GM19452 (cell line): Measurements from ENCODE around the gene CAPN10.

Source experiments
- ATAC-seq: cut with Tn5 transposase; IDR thresholded peaks from one replicate; pipeline ENCODE4 v1.9.1; 2021; ENCODE audit not compliant: unreplicated experiment

CAPN10 gene

GRCh38 chr2:240620859-240621258 lies 34.3 kb downstream of the CAPN10 start:
- no peak for ATAC-seq

DNA sequence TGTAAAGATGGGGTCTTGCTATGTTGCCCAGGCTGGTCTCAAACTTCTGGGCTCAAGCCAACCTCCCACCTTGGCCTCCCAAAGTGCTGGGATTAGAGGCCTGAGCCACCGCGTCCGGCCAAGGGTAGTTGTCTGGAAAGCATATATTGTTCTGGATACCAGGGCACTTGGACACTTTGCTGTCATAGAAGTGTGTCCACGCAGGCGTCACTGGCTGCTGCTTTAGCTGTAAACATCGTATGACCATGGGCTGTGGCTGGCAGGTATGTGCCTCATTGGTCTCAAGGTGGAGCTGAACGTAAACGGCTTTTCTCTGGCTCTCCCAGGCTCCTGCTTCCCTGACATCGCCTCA lies 35.5 kb downstream of the CAPN10 start:
- ATAC-seq: no peak

DNA sequence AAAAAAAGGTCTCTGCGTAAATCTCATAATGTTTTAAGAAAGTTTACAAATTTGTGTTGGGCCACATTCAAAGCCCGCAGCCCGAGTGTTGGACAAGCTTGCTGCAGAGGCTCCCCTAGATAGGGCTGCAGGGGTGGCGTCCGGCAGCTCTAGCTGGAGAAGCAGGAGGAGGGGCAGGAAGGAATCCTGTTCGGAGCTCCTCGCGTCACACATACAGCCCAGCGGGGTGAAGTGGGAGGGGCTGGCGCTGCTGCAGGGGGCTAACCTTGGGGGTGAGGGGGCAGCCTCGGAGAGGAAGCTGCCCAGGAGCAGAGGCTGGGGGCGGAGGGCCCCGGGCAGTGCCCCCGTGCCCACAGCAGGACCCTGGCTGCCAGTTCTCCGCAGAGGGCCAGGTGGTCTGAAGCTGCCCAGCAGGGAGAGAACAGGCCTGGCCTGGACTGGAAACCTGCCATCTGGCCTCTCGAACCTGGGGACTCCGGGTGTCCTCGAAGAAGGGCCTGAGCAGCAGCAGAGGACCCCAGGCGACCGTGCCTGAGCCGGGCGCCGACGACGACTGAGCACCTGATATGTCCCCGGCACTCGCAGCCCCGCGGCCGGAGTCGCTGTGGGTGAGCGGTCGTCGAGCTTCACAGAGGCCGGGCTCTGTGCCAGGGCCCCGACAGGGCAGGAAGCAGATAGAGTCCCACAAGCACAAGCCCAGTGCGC lies 36.1 kb downstream of the CAPN10 start:
- ATAC-seq: no peak

- no peak for ATAC-seq
These were observed 37.0 kb downstream of the CAPN10 start for GRCh38 chr2:240623531-240624010.

DNA sequence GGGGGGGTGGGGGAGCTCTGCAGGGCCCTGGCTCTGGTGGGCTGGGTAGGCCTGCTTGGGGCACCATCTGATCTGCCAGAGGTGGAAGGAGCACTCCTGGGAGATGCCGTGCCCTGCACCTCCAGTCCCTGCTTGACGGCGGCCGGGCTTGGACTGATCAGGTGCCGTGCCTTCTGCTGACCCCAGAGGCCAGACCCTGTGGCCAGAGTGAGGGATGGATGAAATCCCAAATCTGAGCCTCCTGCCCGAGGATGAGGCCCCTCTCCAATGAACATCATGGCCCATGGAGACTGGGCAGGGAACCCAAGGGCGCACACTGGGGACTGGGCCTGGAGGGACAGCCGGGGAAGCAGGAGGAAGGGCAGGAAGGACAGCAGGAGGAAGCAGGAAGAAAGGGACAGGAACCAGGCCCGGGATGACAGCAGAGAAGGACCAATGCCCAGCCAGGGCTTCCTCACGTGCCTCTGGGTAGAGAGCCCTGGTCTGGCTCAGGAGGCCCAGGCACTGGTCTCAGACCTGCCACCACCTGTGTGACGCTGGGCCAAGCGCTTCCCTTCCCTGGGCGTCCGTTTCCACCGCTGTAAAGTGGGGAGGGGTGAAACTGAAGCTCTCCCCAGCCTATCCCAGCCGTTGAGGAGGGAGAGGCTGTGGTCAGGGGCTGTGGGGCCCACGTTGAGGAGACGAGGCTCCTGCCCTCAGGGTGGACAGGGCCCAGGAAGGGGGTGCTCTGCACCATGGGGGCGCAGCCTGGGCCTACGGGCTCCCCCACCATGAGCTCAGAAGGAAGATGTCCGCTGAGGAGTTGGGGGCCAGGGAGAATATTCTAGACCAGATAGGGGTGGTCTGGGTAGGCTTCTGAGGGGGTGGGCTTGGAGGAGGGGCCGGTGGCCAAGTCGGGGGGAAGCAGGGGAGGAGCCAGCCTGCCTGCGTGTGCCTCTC lies 37.7 kb downstream of the CAPN10 start:
- ATAC-seq: no peak

DNA sequence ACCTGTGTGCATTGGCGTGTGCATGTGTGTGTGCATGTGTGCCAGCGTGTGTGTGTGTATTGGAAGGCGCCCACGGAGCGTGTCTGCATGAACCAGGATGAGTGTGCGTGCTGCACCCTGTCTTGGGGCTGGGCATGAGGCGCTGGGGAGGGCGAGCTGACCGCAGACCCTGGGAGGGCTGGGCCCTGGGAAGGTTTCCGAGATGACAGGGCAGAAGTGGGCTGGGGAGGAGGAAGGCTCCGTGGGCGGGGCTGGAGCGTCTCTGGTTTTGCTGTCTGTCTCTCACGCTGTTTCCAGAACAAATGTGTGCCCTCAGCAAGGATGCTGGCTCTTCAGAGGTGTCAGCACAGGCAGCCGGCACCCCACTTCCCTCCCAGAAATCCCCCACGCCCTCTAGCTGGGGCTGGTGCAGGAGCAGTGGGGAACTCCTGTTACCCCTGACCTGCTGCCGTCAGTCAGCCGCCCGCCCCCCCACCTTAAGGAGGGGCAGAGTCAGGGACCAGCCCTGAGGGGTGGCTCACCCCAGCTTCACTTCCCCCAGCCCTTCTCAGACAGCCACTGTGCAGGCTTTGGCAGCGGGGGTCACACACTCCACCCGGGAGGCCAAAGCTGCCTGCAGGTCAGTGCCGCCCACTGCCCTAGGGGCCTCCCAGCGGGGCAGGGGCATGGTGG lies 38.6 kb downstream of the CAPN10 start, which contains the start of gene GPR35:
GPR35 (plus strand) TSS at position 531 of the 672 bp plus-strand sequence. CDS start 4,473 bp downstream, outside the sequence.
- ATAC-seq: no peak

- no peak for ATAC-seq
These were observed 40.2 kb downstream of the CAPN10 start for GRCh38 chr2:240626531-240627300.

DNA sequence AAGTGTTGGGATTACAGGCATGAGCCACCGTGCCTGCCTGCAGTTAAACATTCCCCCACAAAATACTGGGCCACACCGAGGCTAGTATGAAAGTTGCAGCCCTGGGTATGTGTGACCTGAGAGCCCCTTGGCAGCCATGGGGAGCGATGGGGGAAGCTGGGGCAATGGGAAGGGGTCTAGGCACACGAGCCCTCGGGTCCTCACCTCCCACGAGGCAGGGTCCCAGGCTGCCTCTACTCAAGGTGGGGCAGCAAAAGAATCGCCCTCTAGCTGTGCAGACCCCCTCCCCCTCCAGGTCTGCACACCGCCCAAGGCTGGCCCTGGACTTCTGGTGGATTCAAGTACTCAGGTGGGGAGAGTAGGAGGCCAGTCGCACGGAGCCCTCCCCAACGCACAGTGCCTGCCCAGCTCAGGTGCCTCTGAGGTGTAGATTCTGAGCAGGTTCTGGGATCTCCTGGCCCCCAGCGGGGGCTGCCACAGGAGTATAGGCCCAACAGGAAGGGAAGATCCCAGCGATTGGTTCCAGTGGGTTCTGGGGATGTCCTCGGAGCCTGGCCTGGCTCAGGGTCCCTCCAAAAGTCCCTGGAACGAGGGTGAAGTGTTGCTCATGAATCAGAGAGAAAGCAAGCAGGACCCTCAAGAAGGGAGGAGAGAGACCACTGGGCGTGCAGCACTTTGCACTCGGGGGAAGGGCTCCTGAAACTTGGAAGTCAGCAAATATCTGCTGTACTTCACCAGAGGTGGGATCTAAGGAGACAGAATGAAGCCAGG lies 41.4 kb downstream of the CAPN10 start:
- ATAC-seq: no peak

DNA sequence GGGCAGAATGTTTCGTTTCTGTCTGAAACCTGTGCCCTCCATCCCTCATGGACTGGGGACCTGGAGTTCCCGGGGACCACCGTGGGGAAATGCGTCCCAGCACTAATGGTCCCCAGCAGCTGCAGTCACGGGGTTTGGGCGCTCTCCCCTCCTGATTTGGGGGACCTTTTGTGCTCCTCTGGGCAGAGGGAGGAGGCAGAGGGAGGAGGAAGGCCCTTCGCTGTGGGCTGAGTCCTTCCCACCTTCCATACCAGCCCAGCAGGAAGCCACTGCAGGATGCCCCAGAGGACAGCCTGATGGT lies 41.9 kb downstream of the CAPN10 start:
- no peak for ATAC-seq

DNA sequence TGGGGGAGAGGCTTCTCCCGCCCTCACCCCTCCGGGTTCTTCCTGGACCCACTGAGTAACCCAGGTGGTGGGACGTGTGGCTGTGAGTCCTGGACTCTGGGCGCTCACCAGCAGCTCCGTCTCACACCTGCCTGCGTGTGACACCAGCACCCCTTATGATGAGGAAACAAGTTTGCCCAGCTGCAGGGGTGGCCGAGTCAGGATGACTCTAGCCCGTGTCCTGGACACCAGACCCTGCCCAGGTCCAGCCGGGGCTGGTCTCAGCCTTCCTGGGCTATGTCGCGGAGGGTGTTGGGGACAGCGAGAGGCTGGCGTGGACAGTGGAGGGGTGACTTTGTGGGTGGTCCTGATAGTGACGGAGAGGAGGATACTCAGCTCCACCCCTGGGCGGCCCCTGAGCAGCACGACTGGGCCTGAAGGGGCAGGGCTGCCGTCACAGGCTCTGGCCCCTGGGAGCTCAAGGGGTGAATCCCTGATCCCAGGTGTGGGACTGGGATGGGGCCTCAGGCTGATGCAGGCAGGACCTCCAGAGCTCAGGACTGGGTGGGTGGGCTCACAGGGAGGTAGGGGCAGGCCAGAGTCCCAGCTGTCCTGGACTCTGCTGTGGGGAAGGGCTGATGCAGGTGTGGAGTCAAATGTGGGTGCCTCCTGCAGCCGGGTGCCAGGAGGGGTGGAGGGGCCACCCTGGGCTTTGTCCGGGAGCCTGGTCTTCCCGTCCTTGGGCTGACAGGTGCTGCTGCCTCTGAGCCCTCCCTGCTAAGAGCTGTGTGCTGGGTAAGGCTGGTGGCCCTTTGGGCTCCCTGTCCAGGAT lies 42.5 kb downstream of the CAPN10 start:
- no peak for ATAC-seq

DNA sequence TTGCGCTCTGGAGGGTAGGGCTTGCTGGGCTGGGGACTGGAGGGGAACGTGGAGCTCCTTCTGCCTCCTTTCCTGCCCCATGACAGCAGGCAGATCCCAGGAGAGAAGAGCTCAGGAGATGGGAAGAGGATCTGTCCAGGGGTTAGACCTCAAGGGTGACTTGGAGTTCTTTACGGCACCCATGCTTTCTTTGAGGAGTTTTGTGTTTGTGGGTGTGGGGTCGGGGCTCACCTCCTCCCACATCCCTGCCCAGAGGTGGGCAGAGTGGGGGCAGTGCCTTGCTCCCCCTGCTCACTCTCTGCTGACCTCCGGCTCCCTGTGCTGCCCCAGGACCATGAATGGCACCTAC lies 43.1 kb downstream of the CAPN10 start:
- no peak for ATAC-seq

- no peak for ATAC-seq
These were observed 43.6 kb downstream of the CAPN10 start for GRCh38 chr2:240629968-240630770.

GRCh38 chr2:240630771-240631547 lies 44.4 kb downstream of the CAPN10 start:
- no peak for ATAC-seq

DNA sequence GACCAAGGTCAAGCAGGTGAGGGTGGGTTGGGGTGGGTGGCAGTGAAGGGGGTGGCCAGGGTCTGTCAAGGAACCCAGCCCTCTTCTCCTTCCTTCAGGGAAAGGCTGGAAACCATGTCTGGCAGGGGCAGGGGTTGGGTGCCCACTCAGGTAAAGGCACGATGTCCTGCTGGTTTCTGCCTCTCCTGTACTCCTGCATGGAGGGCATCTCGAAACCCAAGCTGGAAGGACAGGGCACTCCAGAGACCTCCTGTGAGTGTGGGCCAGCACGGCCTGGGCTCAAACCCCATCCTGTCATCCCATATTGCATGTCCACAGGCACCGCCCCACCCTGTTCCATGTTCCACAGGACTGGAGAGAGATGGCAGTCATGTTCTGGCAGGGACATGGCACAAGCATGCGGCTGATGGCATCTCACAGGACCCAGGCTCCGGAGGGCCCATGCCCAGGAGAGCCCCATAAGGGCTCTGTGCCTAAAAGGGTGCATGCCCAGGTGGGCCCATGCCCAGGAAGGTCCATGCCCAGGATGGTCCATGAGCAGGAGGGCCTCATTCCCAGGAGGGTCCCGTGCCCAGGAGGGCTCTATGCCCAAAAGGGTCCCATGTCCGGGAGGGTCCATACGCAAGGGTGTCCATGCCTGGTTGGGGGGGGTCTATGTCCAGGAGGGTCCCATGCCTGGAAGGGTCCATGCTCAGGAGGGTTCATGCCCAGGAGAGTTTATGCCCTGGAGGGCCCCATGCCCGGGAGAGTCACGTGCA lies 45.2 kb downstream of the CAPN10 start:
- no peak for ATAC-seq

- no peak for ATAC-seq
These were observed 45.8 kb downstream of the CAPN10 start for GRCh38 chr2:240632306-240632721.

DNA sequence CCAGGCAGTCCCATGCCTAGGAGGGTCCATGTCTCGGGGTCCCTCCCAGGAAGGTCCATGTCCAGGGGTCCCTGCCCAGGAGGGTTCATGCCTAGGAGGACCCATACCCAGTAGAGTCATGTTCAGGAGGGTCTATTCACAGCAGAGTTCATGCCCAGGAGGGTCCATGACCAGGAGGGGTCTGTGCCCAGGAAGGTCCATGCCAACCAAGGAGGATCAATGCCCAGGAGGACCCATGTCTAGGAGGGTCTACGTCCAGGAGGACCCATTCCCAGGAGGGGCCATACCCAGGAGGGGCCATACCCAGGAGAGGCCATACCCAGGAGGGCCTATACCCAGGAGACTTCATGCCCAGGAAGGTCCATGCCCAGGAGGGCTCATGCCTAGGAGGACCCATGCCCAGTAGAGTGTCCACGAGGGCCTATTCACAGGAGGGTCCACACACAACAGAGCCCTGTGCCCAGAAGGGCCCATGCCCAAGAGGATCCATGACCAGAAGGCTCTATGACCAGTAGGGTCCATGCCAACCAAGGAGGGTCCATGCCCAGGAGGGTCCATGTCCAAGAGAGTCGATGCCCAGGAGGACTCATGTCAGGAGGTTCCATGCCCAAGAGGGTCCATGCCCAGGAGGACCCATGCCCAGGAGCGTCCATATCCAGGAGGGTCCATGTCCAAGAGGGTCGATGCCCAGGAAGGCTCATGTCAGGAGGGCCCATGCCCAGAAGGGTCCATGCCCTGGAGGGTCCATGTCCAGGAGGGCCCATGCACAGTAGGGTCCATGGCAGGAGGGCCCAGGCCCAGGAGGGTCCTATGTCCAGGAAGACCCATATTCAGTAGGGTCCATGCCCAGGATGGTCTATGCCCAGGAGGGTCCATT lies 48.8 kb downstream of the CAPN10 start:
- no peak for ATAC-seq
